ENCODE data around the gene TSKS. TPM values are rescaled to one million over a fixed set of nuclear protein-coding genes. Genes with fewer than 3 reads are reported as not detected.

The TSKS gene
- total RNA-seq, 4 donors from 2014 or later = 1.1 to 2.5 (median 1.6) TPM

GRCh38 chr19:49775742-49776370 is 12.8 kb upstream of the TSKS start:
- no peaks in the 10 kb centered on the region for H3K27me3 ChIP-seq
- peaks cover 0 to 11% (median 3%) of the 10 kb centered on the region in 4 donors for H3K4me1 ChIP-seq
- no peak for TF ChIP-seq CTCF (IDR thresholded peaks at IDR 0.05)
- no peak for TF ChIP-seq POLR2A (IDR thresholded peaks at IDR 0.05)
- no peak for TF ChIP-seq EP300 (IDR thresholded peaks at IDR 0.05)

GRCh38 chr19:49774969-49775368 is 11.9 kb upstream of the TSKS start:
- no peak overlapping the region for H3K27ac ChIP-seq
- H3K9me3 ChIP-seq = no peaks in the 10 kb centered on the region
- H3K27me3 ChIP-seq = no peaks in the 10 kb centered on the region
- DNase-seq (ENCODE audit: low spot score in 2 of 2) = no peak
- H3K4me1 ChIP-seq = peaks cover 0 to 14% (median 2%) of the 10 kb centered on the region in 4 donors
- WGBS, 2 donors = 89 to 91% methylated on average over 8 of the region's 8 CpGs
- TF ChIP-seq CTCF (IDR thresholded peaks at IDR 0.05) = no peak
- no peak for TF ChIP-seq POLR2A (IDR thresholded peaks at IDR 0.05)
- TF ChIP-seq EP300 (IDR thresholded peaks at IDR 0.05) = no peak
- no peak overlapping the region for H3K4me3 ChIP-seq
- peaks cover 0 to 28% (median 0%) of the 10 kb centered on the region in 3 donors for H3K36me3 ChIP-seq

More at GRCh38 chr19:49775742-49776370, 12.8 kb upstream of the TSKS start:
- no peak for DNase-seq (ENCODE audit: low spot score in 2 of 2)
- Histone ChIP-seq H3K36me3 (peaks cover 0 to 20% (median 0%) of the 10 kb centered on the region in 3 donors), H3K27ac (no peak overlapping the region), H3K4me3 (no peak overlapping the region), H3K9me3 (no peaks in the 10 kb centered on the region)
- WGBS, 2 donors = 89 to 91% methylated on average over 16 to 20 of the region's 20 CpGs

GRCh38 chr19:49773663-49774350 is 10.7 kb upstream of the TSKS start:
- H3K9me3 ChIP-seq = no peaks in the 10 kb centered on the region
- H3K27me3 ChIP-seq = no peaks in the 10 kb centered on the region
- no peak overlapping the region for H3K27ac ChIP-seq
- WGBS, 2 donors = 69 to 79% methylated on average over 7 to 8 of the region's 8 CpGs
- TF ChIP-seq POLR2A (IDR thresholded peaks at IDR 0.05) (no peak), EP300 (IDR thresholded peaks at IDR 0.05) (no peak), CTCF (IDR thresholded peaks at IDR 0.05) (no peak)
- DNase-seq (ENCODE audit: low spot score in 2 of 2) = no peak
- peaks cover 0 to 28% (median 0%) of the 10 kb centered on the region in 3 donors for H3K36me3 ChIP-seq
- H3K4me3 ChIP-seq = no peak overlapping the region
- peaks cover 0 to 25% (median 4%) of the 10 kb centered on the region in 4 donors for H3K4me1 ChIP-seq

- Histone ChIP-seq H3K36me3 (peaks cover 0 to 28% (median 0%) of the 10 kb centered on the region in 3 donors), H3K4me3 (no peak overlapping the region), H3K27me3 (no peaks in the 10 kb centered on the region), H3K4me1 (peaks cover 0 to 34% (median 12%) of the 10 kb centered on the region in 4 donors), H3K27ac (no peak overlapping the region), H3K9me3 (no peaks in the 10 kb centered on the region)
- WGBS, 2 donors = 77 to 83% methylated on average over 10 of the region's 10 CpGs
- TF ChIP-seq POLR2A (IDR thresholded peaks at IDR 0.05) (no peak), EP300 (IDR thresholded peaks at IDR 0.05) (no peak), CTCF (IDR thresholded peaks at IDR 0.05) (no peak)
- DNase-seq (ENCODE audit: low spot score in 2 of 2) = no peak
Observed at GRCh38 chr19:49772850-49773432, 9.8 kb upstream of the TSKS start.

GRCh38 chr19:49771674-49772139 is 8.6 kb upstream of the TSKS start:
- no peak for DNase-seq (ENCODE audit: low spot score in 2 of 2)
- no peaks in the 10 kb centered on the region for H3K9me3 ChIP-seq
- TF ChIP-seq EP300 (IDR thresholded peaks at IDR 0.05) (no peak), POLR2A (IDR thresholded peaks at IDR 0.05) (no peak), CTCF (IDR thresholded peaks at IDR 0.05) (no peak)
- H3K36me3 ChIP-seq = peaks cover 0 to 28% (median 0%) of the 10 kb centered on the region in 3 donors
- no peak overlapping the region for H3K27ac ChIP-seq
- no peaks in the 10 kb centered on the region for H3K27me3 ChIP-seq
- H3K4me3 ChIP-seq = no peak overlapping the region
- H3K4me1 ChIP-seq = peaks cover 0 to 39% (median 16%) of the 10 kb centered on the region in 4 donors
- 78 to 86% methylated on average over 13 of the region's 13 CpGs for WGBS, 2 donors
